ENCODE results near the gene PPP1CB. TPM values are rescaled to one million over a fixed set of nuclear protein-coding genes. Genes with fewer than 3 reads are reported as not detected.

Gene PPP1CB
- total RNA-seq, 4 donors from 2014 or later: 99.9 to 151 (median 119) TPM

GRCh38 chr2:28717339-28717758 lies 34.3 kb upstream of the PPP1CB start:
- intact Hi-C loops (cut with DNase I; ENCODE audit: low total_unique reads): no loop called here
- 53 to 57% methylated on average over 5 of the region's 5 CpGs for WGBS, 2 donors
- peak; percentile 67 to 90 for DNase-seq (ENCODE audit: low spot score in 2 of 2)
- no peak overlapping the region for H3K4me3 ChIP-seq (ENCODE audit: low read depth, poor library complexity, severe bottlenecking)
- no peak for TF ChIP-seq POLR2A (IDR thresholded peaks at IDR 0.05)
- TF ChIP-seq CTCF (IDR thresholded peaks at IDR 0.05): no peak

GRCh38 chr2:28720345-28720744 lies 31.3 kb upstream of the PPP1CB start:
- 84 to 90% methylated on average over 3 of the region's 3 CpGs for WGBS, 2 donors
- intact Hi-C loops (cut with DNase I; ENCODE audit: low total_unique reads): no loop called here
- no peak for TF ChIP-seq CTCF (IDR thresholded peaks at IDR 0.05)
- no peak for DNase-seq (ENCODE audit: low spot score in 2 of 2)
- H3K4me3 ChIP-seq (ENCODE audit: low read depth, poor library complexity, severe bottlenecking): no peak overlapping the region

GRCh38 chr2:28721601-28722191 lies 29.9 kb upstream of the PPP1CB start:
- DNase-seq (ENCODE audit: low spot score in 2 of 2): no peak
- H3K4me3 ChIP-seq (ENCODE audit: low read depth, poor library complexity, severe bottlenecking): no peak overlapping the region
- WGBS, 2 donors: 89 to 90% methylated on average over 7 of the region's 7 CpGs
- intact Hi-C loops (cut with DNase I; ENCODE audit: low total_unique reads): no loop called here
- TF ChIP-seq CTCF (IDR thresholded peaks at IDR 0.05) (no peak), POLR2A (IDR thresholded peaks at IDR 0.05) (no peak)

GRCh38 chr2:28725021-28725711 lies 26.5 kb upstream of the PPP1CB start:
- no peak for DNase-seq (ENCODE audit: low spot score in 2 of 2)
- 88 to 91% methylated on average over 8 of the region's 8 CpGs for WGBS, 2 donors
- intact Hi-C loops (cut with DNase I; ENCODE audit: low total_unique reads): no loop called here
- TF ChIP-seq CTCF (IDR thresholded peaks at IDR 0.05) (no peak), POLR2A (IDR thresholded peaks at IDR 0.05) (no peak)
- H3K4me3 ChIP-seq (ENCODE audit: low read depth, poor library complexity, severe bottlenecking): no peak overlapping the region

- no peak for DNase-seq (ENCODE audit: low spot score in 2 of 2)
- no peak overlapping the region for H3K4me3 ChIP-seq (ENCODE audit: low read depth, poor library complexity, severe bottlenecking)
- TF ChIP-seq POLR2A (IDR thresholded peaks at IDR 0.05) (no peak), CTCF (IDR thresholded peaks at IDR 0.05) (no peak)
- intact Hi-C loops (cut with DNase I; ENCODE audit: low total_unique reads): no loop called here
- 92 to 96% methylated on average over 4 of the region's 4 CpGs for WGBS, 2 donors
Observed at GRCh38 chr2:28726177-28726576, 25.5 kb upstream of the PPP1CB start.

GRCh38 chr2:28729698-28730097 lies 21.9 kb upstream of the PPP1CB start:
- no peak overlapping the region for H3K4me3 ChIP-seq (ENCODE audit: low read depth, poor library complexity, severe bottlenecking)
- DNase-seq (ENCODE audit: low spot score in 2 of 2): no peak
- intact Hi-C loops (cut with DNase I; ENCODE audit: low total_unique reads): no loop called here
- TF ChIP-seq CTCF (IDR thresholded peaks at IDR 0.05) (no peak), POLR2A (IDR thresholded peaks at IDR 0.05) (no peak)
